HL-60 (cell line): ENCODE data around the gene AFTPH.

Experiments
- DNase-seq, 2 experiments: peaks; one replicate each; pipeline ENCODE4 v3.0.0-alpha.2; 2010 to 2020; ENCODE audit warnings: low read depth in 1 of 2, low spot score in 1 of 2
- H3K27ac ChIP-seq: fragments of 250-450 bp; sonication (Bioruptor Pico); replicated peaks from 2 replicates; pipeline ENCODE4 v1.5.1; 2020; ENCODE audit warnings: mild to moderate bottlenecking, moderate library complexity
- H3K27me3 ChIP-seq: fragments of 250-450 bp; sonication (Bioruptor Pico); 2 replicates; pipeline ENCODE4 v1.5.1; 2021; ENCODE audit warnings: mild to moderate bottlenecking, moderate library complexity; ENCODE audit not compliant: insufficient read depth, poor library complexity, severe bottlenecking
- H3K4me3 ChIP-seq: replicated peaks from 2 replicates; pipeline ENCODE4 v1.5.1; 2011; ENCODE audit warnings: mild to moderate bottlenecking, control low read depth, low read length; ENCODE audit not compliant: insufficient read depth
- CTCF ChIP-seq: IDR thresholded peaks from one replicate; pipeline ENCODE4 v1.5.1; 2011; ENCODE audit warnings: low read length, control low read depth, inconsistent platforms; ENCODE audit not compliant: insufficient read depth
- GABPA ChIP-seq: IDR thresholded peaks from 2 replicates; pipeline ENCODE4 v1.6.1; 2012; ENCODE audit warnings: low read depth
- POLR2AphosphoS5 ChIP-seq: IDR thresholded peaks from 2 replicates; pipeline ENCODE4 v1.6.1; 2012; ENCODE audit warnings: low read depth
- REST ChIP-seq: IDR thresholded peaks from 2 replicates; pipeline ENCODE4 v1.6.1; 2012; ENCODE audit warnings: low read depth; ENCODE audit not compliant: insufficient replicate concordance
- SPI1 ChIP-seq: IDR thresholded peaks from 2 replicates; pipeline ENCODE4 v1.6.1; 2012; ENCODE audit warnings: low read depth, mild to moderate bottlenecking, borderline replicate concordance

The AFTPH gene

DNA sequence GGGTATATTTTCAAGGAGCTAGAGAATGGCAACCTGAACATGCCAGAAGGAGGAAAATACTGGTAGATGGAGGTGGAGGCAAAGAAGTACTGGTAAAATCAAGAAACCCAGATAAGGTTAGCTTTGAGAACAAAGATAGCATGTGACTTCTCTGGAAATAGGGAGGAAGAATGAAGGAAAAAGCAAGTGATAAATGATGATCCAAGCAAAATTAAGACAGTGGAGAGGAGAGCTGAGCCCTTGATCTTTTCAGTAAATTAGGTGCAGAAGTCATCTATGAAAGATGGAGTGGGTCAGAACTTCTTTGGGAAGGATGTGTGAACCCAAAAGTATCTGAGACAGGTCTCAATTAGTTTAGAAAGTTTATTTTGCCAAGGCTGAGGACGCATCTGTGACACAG lies 25.7 kb upstream of the AFTPH start:
- no peak for DNase-seq
- H3K4me3 ChIP-seq, result no peak overlapping the region
- H3K27ac ChIP-seq, result no peak overlapping the region
- no peaks in the 10 kb centered on the region for H3K27me3 ChIP-seq
- TF ChIP-seq POLR2AphosphoS5, result no peak
- no peak for TF ChIP-seq CTCF
- TF ChIP-seq SPI1, result no peak
- TF ChIP-seq GABPA, result no peak
- no peak for TF ChIP-seq REST

- DNase-seq, result no peak
- Histone ChIP-seq H3K27me3 (no peaks in the 10 kb centered on the region), H3K27ac (no peak overlapping the region), H3K4me3 (no peak overlapping the region)
- TF ChIP-seq POLR2AphosphoS5, result no peak
- no peak for TF ChIP-seq SPI1
- no peak for TF ChIP-seq CTCF
- no peak for TF ChIP-seq REST
- no peak for TF ChIP-seq GABPA
Observed at GRCh38 chr2:64500549-64500948, 23.6 kb upstream of the AFTPH start.

DNA sequence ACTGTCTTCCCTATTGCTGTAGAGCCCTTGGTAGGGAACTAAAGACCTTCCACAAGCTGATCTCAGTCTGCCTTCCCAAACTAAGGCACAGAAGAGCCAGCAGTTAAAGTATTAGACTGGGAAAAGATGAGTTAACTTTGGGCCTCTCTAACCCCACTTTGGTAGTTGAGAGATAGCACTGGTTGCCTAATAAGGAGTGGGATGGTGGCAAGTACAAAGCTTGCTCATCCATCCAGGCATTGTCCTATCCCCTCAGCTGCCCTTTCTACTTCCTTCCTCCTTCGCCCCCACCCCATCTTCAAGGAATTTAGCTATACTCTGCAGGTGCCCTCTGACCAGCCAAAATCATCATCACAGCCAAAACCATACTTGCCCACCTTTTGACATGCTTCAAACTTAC lies 22.2 kb upstream of the AFTPH start:
- H3K27ac ChIP-seq, result no peak overlapping the region
- DNase-seq, result no peak
- no peaks in the 10 kb centered on the region for H3K27me3 ChIP-seq
- no peak overlapping the region for H3K4me3 ChIP-seq
- TF ChIP-seq POLR2AphosphoS5, result no peak
- TF ChIP-seq GABPA, result no peak
- no peak for TF ChIP-seq SPI1
- no peak for TF ChIP-seq CTCF
- TF ChIP-seq REST, result no peak
